Breast epithelium (tissue), 4 donors: ENCODE measurements around the gene YPEL2. TPM values are rescaled to one million over a fixed set of nuclear protein-coding genes. Genes with fewer than 3 reads are reported as not detected.

ENCODE experiments used
- DNase-seq, 2 donors: peaks; one replicate each; pipeline ENCODE4 v3.0.0-alpha.2; 2019; ENCODE audit warnings: low spot score in 2 of 2
- H3K27ac ChIP-seq, 2 donors: fragments of 200-600 bp; sonication (generic) in 1 of 2; one replicate each; pipeline ENCODE4 v1.5.1; 2016 to 2019; ENCODE audit warnings: mild to moderate bottlenecking in 1 of 2
- H3K27me3 ChIP-seq, 2 donors: fragments of 200-600 bp; sonication (generic) in 1 of 2; one replicate each; pipeline versions ENCODE4 v1.5.1 to v1.6.0; 2017 to 2019; ENCODE audit warnings: control low read depth in 1 of 2, mild to moderate bottlenecking in 1 of 2
- H3K36me3 ChIP-seq: fragments of 200-600 bp; one replicate; pipeline ENCODE4 v1.5.1; 2019
- H3K4me1 ChIP-seq, 2 donors: fragments of 200-600 bp; sonication (generic); one replicate each; pipeline ENCODE4 v1.5.1; 2016 to 2019; ENCODE audit warnings: control low read depth in 1 of 2
- H3K4me3 ChIP-seq, 3 donors: fragments of 200-600 bp; sonication (generic); 1 replicate in 2 of 3; 2 replicates in 1 of 3; pipeline ENCODE4 v1.5.1; 2016 to 2019; ENCODE audit warnings: mild to moderate bottlenecking in 3 of 3, moderate library complexity in 2 of 3
- H3K9me3 ChIP-seq, 2 donors: fragments of 200-600 bp; sonication (generic) in 1 of 2; one replicate each; pipeline ENCODE4 v1.5.1; 2016 to 2019; ENCODE audit warnings: control low read depth in 1 of 2
- CTCF ChIP-seq, 3 donors: fragments of 450-650 bp; IDR thresholded peaks; one replicate each; pipeline ENCODE4 v1.5.1; 2016 to 2017; ENCODE audit warnings: antibody characterized with exemption in 3 of 3, mild to moderate bottlenecking in 3 of 3, moderate library complexity in 3 of 3
- POLR2A ChIP-seq: fragments of 450-650 bp; IDR thresholded peaks from one replicate; pipeline ENCODE4 v1.6.1; 2016; ENCODE audit warnings: antibody characterized with exemption, mild to moderate bottlenecking, moderate library complexity
- POLR2AphosphoS5 ChIP-seq, 3 donors: sonication (generic); formaldehyde crosslinking; IDR thresholded peaks; one replicate each; pipeline ENCODE4 v1.6.1; 2017; ENCODE audit warnings: antibody characterized with exemption in 3 of 3
- intact Hi-C: fragments of 100-400 bp; cut with DNase I; formaldehyde crosslinking; loops from one replicate; pipeline ENCODE4 v1.15.1; 2023; ENCODE audit warnings: low total_unique reads
- total RNA-seq, 3 donors: library from RNA; depleted of rRNA; stranded (reverse); fragments of >200 nt; gene quantifications; one replicate each; pipeline ENCODE4 v1.1.0, GENCODE V29; 2016

The YPEL2 gene
- total RNA-seq, 3 donors from 2014 or later = 26.5 to 64.8 (median 33.2) TPM

- Histone ChIP-seq H3K9me3 (no peaks in the 10 kb centered on the region), H3K27ac (no peak overlapping the region), H3K4me3 (no peak overlapping the region), H3K27me3 (no peaks in the 10 kb centered on the region), H3K4me1 (no peaks in the 10 kb centered on the region), H3K36me3 (no peaks in the 10 kb centered on the region)
- TF ChIP-seq CTCF (IDR thresholded peaks at IDR 0.05) (no peak), POLR2A (no peak), POLR2AphosphoS5 (IDR thresholded peaks at IDR 0.05) (no peak)
- no peak for DNase-seq
- intact Hi-C loops = no loop called here
Observed at GRCh38 chr17:59420901-59421300, 89.4 kb downstream of the YPEL2 start.

GRCh38 chr17:59421722-59422121 is 90.3 kb downstream of the YPEL2 start:
- intact Hi-C loops = no loop called here
- Histone ChIP-seq H3K27ac (no peak overlapping the region), H3K9me3 (no peaks in the 10 kb centered on the region), H3K27me3 (no peaks in the 10 kb centered on the region), H3K4me1 (no peaks in the 10 kb centered on the region), H3K4me3 (no peak overlapping the region), H3K36me3 (no peaks in the 10 kb centered on the region)
- TF ChIP-seq CTCF (IDR thresholded peaks at IDR 0.05) (no peak), POLR2A (no peak), POLR2AphosphoS5 (IDR thresholded peaks at IDR 0.05) (no peak)
- no peak for DNase-seq

- H3K4me3 ChIP-seq = no peak overlapping the region
- H3K27ac ChIP-seq = peak overlapping the region; percentile 30 to 41
- no peak for DNase-seq
- H3K36me3 ChIP-seq = no peaks in the 10 kb centered on the region
- H3K27me3 ChIP-seq = no peaks in the 10 kb centered on the region
- no peaks in the 10 kb centered on the region for H3K9me3 ChIP-seq
- H3K4me1 ChIP-seq = no peaks in the 10 kb centered on the region
- intact Hi-C loops = no loop called here
- TF ChIP-seq POLR2AphosphoS5 (IDR thresholded peaks at IDR 0.05) (no peak), CTCF (IDR thresholded peaks at IDR 0.05) (no peak)
Observed at GRCh38 chr17:59423137-59423724, 91.8 kb downstream of the YPEL2 start.

GRCh38 chr17:59423903-59424302 is 92.4 kb downstream of the YPEL2 start:
- Histone ChIP-seq H3K27me3 (no peaks in the 10 kb centered on the region), H3K9me3 (no peaks in the 10 kb centered on the region), H3K36me3 (no peaks in the 10 kb centered on the region), H3K4me1 (no peaks in the 10 kb centered on the region), H3K27ac (peak overlapping the region in 1 of 2 donors; percentile 41), H3K4me3 (no peak overlapping the region)
- DNase-seq = no peak
- TF ChIP-seq CTCF (IDR thresholded peaks at IDR 0.05) = no peak
- no peak for TF ChIP-seq POLR2A
- no peak for TF ChIP-seq POLR2AphosphoS5 (IDR thresholded peaks at IDR 0.05)
- intact Hi-C loops = no loop called here

GRCh38 chr17:59424331-59424730 is 92.9 kb downstream of the YPEL2 start:
- TF ChIP-seq POLR2AphosphoS5 (IDR thresholded peaks at IDR 0.05) (no peak), POLR2A (no peak), CTCF (IDR thresholded peaks at IDR 0.05) (no peak)
- Histone ChIP-seq H3K27me3 (no peaks in the 10 kb centered on the region), H3K9me3 (no peaks in the 10 kb centered on the region), H3K36me3 (no peaks in the 10 kb centered on the region), H3K27ac (no peak overlapping the region), H3K4me1 (no peaks in the 10 kb centered on the region), H3K4me3 (no peak overlapping the region)
- intact Hi-C loops = no loop called here
- DNase-seq = no peak
